ENCODE measurements around the gene SMC5. TPM values are rescaled to one million over a fixed set of nuclear protein-coding genes. Genes with fewer than 3 reads are reported as not detected.

The SMC5 gene
- polyA plus RNA-seq, 1 of the 3 experiments (the other 2 are of a cell fraction): 5.3 TPM

- TF ChIP-seq NFIC (IDR thresholded peaks at IDR 0.05; ENCODE audit: borderline replicate concordance): peak; percentile 66
- no peak for TF ChIP-seq CTCF (IDR thresholded peaks at IDR 0.05)
- TF ChIP-seq MAX (IDR thresholded peaks at IDR 0.05; ENCODE audit: low read depth): peak; percentile 43; the same call in 1 of the 2 replicates
- TF ChIP-seq USF2 (IDR thresholded peaks at IDR 0.05; ENCODE audit: borderline replicate concordance, low read depth, low read length): no peak
- no peak for TF ChIP-seq NRF1 (IDR thresholded peaks at IDR 0.05; ENCODE audit: low read depth, low read length)
- TF ChIP-seq RFX5 (IDR thresholded peaks at IDR 0.05; ENCODE audit: low read length): no peak
- TF ChIP-seq PBX3 (IDR thresholded peaks at IDR 0.05): peak; percentile 37; the same call in 1 of the 2 replicates
- TF ChIP-seq SMC3 (IDR thresholded peaks at IDR 0.05; ENCODE audit: low read depth, low read length): no peak
- TF ChIP-seq YY1 (IDR thresholded peaks at IDR 0.05; ENCODE audit: low read depth): no peak
- TF ChIP-seq RAD21 (IDR thresholded peaks at IDR 0.05; ENCODE audit: low read length): no peak
- TF ChIP-seq GABPA (IDR thresholded peaks at IDR 0.05; ENCODE audit: low read depth): no peak
- peak; percentile 30; the same call in 1 of the 2 replicates for TF ChIP-seq FOSL2 (IDR thresholded peaks at IDR 0.05; ENCODE audit: borderline replicate concordance, low read depth)
- TF ChIP-seq ELF1 (IDR thresholded peaks at IDR 0.05): no peak
- no peak for TF ChIP-seq CHD2 (IDR thresholded peaks at IDR 0.05; ENCODE audit: low read length, partially characterized antibody)
- peak in 1 of 2 experiments; percentile 33; a peak in 1 of 4 replicates for TF ChIP-seq EP300 (IDR thresholded peaks at IDR 0.05; ENCODE audit: borderline replicate concordance in 1 of 2, low read depth in 1 of 2, low read length in 1 of 2)
- TF ChIP-seq RXRA (IDR thresholded peaks at IDR 0.05; ENCODE audit: borderline replicate concordance, low read depth): 0 out of 2 replicates have a peak, but pooled peaks have one; percentile 18
- no peak for TF ChIP-seq TAF1 (IDR thresholded peaks at IDR 0.05; ENCODE audit: borderline replicate concordance, low read depth, low read length)
Observed at GRCh38 chr9:70220216-70220615, 38.6 kb upstream of the SMC5 start (continued).

GRCh38 chr9:70222354-70222753 lies 36.4 kb upstream of the SMC5 start:
- peaks cover 9 to 12% of the 10 kb centered on the region in 2 experiments for H3K4me1 ChIP-seq (ENCODE audit: control insufficient read depth in 1 of 2, insufficient read depth in 2 of 2, low read depth in 1 of 2, low read length in 1 of 2)
- H2AFZ ChIP-seq (ENCODE audit: low read depth): no peak overlapping the region
- H3K9me2 ChIP-seq: no peaks in the 10 kb centered on the region
- H3K27ac ChIP-seq (ENCODE audit: low read depth in 2 of 2, low read length in 1 of 2): 0 out of 4 replicates have a peak overlapping the region, but pooled peaks of 1 of the 2 experiments have one; percentile 32
- 40% methylated on average over 1 of the region's 1 CpG for WGBS (ENCODE audit: low lambda C conversion rate)
- H3K79me2 ChIP-seq (ENCODE audit: insufficient read depth): no peaks in the 10 kb centered on the region
- H3K4me3 ChIP-seq (ENCODE audit: low read depth in 2 of 2, low read length in 1 of 2): no peak overlapping the region
- ChIA-PET POLR2A (no interaction called here), CTCF (interaction anchor here (0.9 to 1.6 kb wide), 2 partner anchors 109 to 251 kb away, joined by 3 to 4 read pairs; no protein-coding TSS in a partner anchor)
- H3K36me3 ChIP-seq (replicated peaks in 1 of 2; ENCODE audit: control insufficient read depth in 1 of 2, insufficient read depth in 2 of 2, low read length in 1 of 2): peaks cover 0 to 4% of the 10 kb centered on the region in 2 experiments
- no peak for DNase-seq
- H3K4me2 ChIP-seq: no peak overlapping the region
- no peaks in the 10 kb centered on the region for H3K27me3 ChIP-seq (ENCODE audit: insufficient read depth)
- H3F3A ChIP-seq (replicated peaks; ENCODE audit: insufficient read depth): peaks cover 8% of the 10 kb centered on the region
- no peaks in the 10 kb centered on the region for H3K9me3 ChIP-seq
- no peak overlapping the region for H3K9ac ChIP-seq
- no peaks in the 10 kb centered on the region for H4K20me1 ChIP-seq (ENCODE audit: insufficient read depth)
- no peak for TF ChIP-seq EP300 (IDR thresholded peaks at IDR 0.05; ENCODE audit: borderline replicate concordance in 1 of 2, low read depth in 1 of 2, low read length in 1 of 2)
- TF ChIP-seq POLR2AphosphoS5 (IDR thresholded peaks at IDR 0.05; ENCODE audit: low read depth, low read length): no peak
- no peak for TF ChIP-seq MAX (IDR thresholded peaks at IDR 0.05; ENCODE audit: low read depth)
- no peak for TF ChIP-seq CHD2 (IDR thresholded peaks at IDR 0.05; ENCODE audit: low read length, partially characterized antibody)
- TF ChIP-seq RFX5 (IDR thresholded peaks at IDR 0.05; ENCODE audit: low read length): no peak
- no peak for TF ChIP-seq TEAD4 (IDR thresholded peaks at IDR 0.05; ENCODE audit: borderline replicate concordance, insufficient read depth)
- no peak for TF ChIP-seq JUND (IDR thresholded peaks at IDR 0.05)
- no peak for TF ChIP-seq FOSL2 (IDR thresholded peaks at IDR 0.05; ENCODE audit: borderline replicate concordance, low read depth)
- no peak for TF ChIP-seq IRF3 (IDR thresholded peaks at IDR 0.05; ENCODE audit: low read depth, low read length)
- no peak for TF ChIP-seq CTCF (IDR thresholded peaks at IDR 0.05)
- TF ChIP-seq SIN3A (IDR thresholded peaks at IDR 0.05; ENCODE audit: borderline replicate concordance, low read depth, low read length): no peak
- no peak for TF ChIP-seq GATA2 (CRISPR knock-in tag; IDR thresholded peaks at IDR 0.05)
- no peak for TF ChIP-seq NFIC (IDR thresholded peaks at IDR 0.05; ENCODE audit: borderline replicate concordance)
- TF ChIP-seq YY1 (IDR thresholded peaks at IDR 0.05; ENCODE audit: low read depth): no peak
